CD4-positive, alpha-beta T cell treated with Interleukin-17A for 4 hours (primary cell): Measurements from ENCODE around the gene UFC1.
A peak's percentile ranks its signal among the peaks of the same experiment; 100 is the strongest.

Source experiments
- DNase-seq: peaks from one replicate; pipeline ENCODE4 v3.0.0-alpha.2; 2020; ENCODE audit warnings: mixed read lengths

The UFC1 gene

GRCh38 chr1:161137881-161138280 lies 15.9 kb upstream of the UFC1 start:
- DNase-seq, result no peak

- DNase-seq, result no peak
Measured at GRCh38 chr1:161138431-161138830, 15.3 kb upstream of the UFC1 start.

- DNase-seq, result peak; percentile 67
Measured at GRCh38 chr1:161139766-161140165, 14.0 kb upstream of the UFC1 start.

GRCh38 chr1:161140755-161141400 lies 12.9 kb upstream of the UFC1 start:
- no peak for DNase-seq

- no peak for DNase-seq
Measured at GRCh38 chr1:161145832-161146231, 7.9 kb upstream of the UFC1 start.

- DNase-seq, result no peak
Measured at GRCh38 chr1:161153176-161153575, 602 bp upstream of the UFC1 start.

GRCh38 chr1:161157867-161158266 lies 4.1 kb downstream of the UFC1 start:
- no peak for DNase-seq

- DNase-seq, result no peak
Measured at GRCh38 chr1:161158316-161159010, 4.7 kb downstream of the UFC1 start.

- peak; percentile 95 for DNase-seq
Measured at GRCh38 chr1:161159087-161159912, 5.5 kb downstream of the UFC1 start, which contains the start of gene USP21. Gene USP21, plus strand, starts transcription at chr1:161159500. Its CDS starts 1,141 bp downstream, at chr1:161160641.

- no peak for DNase-seq
Measured at GRCh38 chr1:161159913-161160243, 6.1 kb downstream of the UFC1 start.

GRCh38 chr1:161160671-161161145 lies 6.9 kb downstream of the UFC1 start:
- no peak for DNase-seq

GRCh38 chr1:161161652-161162051 lies 7.9 kb downstream of the UFC1 start:
- DNase-seq, result no peak

- DNase-seq, result no peak
Measured at GRCh38 chr1:161162052-161162451, 8.3 kb downstream of the UFC1 start.

- no peak for DNase-seq
Measured at GRCh38 chr1:161162806-161163205, 9.0 kb downstream of the UFC1 start.

GRCh38 chr1:161163793-161164192 lies 10.0 kb downstream of the UFC1 start:
- no peak for DNase-seq

GRCh38 chr1:161164901-161165610 lies 11.3 kb downstream of the UFC1 start:
- DNase-seq, result no peak

GRCh38 chr1:161165742-161166668 lies 12.2 kb downstream of the UFC1 start, which contains the start of gene PPOX:
Gene PPOX, plus strand, starts transcription at chr1:161166426. Its CDS starts 422 bp downstream, at chr1:161166848.
- peak; percentile 92 for DNase-seq

- no peak for DNase-seq
Measured at GRCh38 chr1:161166669-161167548, 13.1 kb downstream of the UFC1 start.

- DNase-seq, result no peak
Measured at GRCh38 chr1:161168906-161169305, 15.1 kb downstream of the UFC1 start.

- no peak for DNase-seq
Measured at GRCh38 chr1:161171191-161171590, 17.4 kb downstream of the UFC1 start.

GRCh38 chr1:161171696-161172095 lies 17.9 kb downstream of the UFC1 start:
- DNase-seq, result no peak
